HL-60 (cell line): ENCODE measurements around the gene CER1.

ENCODE experiments used
- GABPA ChIP-seq: IDR thresholded peaks from 2 replicates; pipeline ENCODE4 v1.6.1; 2012; ENCODE audit warnings: low read depth
- TF ChIP-seq, protein P1 (sequence below): IDR thresholded peaks from one replicate; pipeline ENCODE4 v1.5.1; 2011; ENCODE audit warnings: low read length, control low read depth, inconsistent platforms; ENCODE audit not compliant: insufficient read depth

DNA sequence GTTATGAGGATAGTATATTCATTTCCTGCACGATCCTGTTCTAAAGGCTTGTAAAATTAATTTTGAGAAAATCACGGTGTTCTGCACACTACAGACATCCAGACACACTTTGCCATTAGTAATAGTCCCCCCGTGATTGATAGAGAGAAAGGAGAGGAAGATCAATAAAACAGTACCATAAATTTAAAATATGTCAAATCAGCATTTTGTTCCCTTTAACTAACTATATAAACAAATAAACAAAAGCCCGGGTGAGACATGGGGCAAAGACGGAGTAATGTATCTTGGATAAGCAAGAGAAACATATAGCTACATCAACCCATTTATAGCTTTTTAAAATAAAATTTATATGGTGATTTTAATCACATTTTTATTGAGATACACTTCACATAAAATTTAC lies 10.6 kb upstream of the CER1 start:
- TF ChIP-seq, protein P1, sequence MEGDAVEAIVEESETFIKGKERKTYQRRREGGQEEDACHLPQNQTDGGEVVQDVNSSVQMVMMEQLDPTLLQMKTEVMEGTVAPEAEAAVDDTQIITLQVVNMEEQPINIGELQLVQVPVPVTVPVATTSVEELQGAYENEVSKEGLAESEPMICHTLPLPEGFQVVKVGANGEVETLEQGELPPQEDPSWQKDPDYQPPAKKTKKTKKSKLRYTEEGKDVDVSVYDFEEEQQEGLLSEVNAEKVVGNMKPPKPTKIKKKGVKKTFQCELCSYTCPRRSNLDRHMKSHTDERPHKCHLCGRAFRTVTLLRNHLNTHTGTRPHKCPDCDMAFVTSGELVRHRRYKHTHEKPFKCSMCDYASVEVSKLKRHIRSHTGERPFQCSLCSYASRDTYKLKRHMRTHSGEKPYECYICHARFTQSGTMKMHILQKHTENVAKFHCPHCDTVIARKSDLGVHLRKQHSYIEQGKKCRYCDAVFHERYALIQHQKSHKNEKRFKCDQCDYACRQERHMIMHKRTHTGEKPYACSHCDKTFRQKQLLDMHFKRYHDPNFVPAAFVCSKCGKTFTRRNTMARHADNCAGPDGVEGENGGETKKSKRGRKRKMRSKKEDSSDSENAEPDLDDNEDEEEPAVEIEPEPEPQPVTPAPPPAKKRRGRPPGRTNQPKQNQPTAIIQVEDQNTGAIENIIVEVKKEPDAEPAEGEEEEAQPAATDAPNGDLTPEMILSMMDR, result no peak
- no peak for TF ChIP-seq GABPA
